ENCODE measurements around the gene NT5DC1. TPM values are rescaled to one million over a fixed set of nuclear protein-coding genes. Genes with fewer than 3 reads are reported as not detected.
A peak's percentile ranks its signal among the peaks of the same experiment; 100 is the strongest.

Gene NT5DC1
- total and polyA plus RNA-seq, 3 donors from 2014 or later, result 10.7 to 28.2 (median 22.8) TPM

DNA sequence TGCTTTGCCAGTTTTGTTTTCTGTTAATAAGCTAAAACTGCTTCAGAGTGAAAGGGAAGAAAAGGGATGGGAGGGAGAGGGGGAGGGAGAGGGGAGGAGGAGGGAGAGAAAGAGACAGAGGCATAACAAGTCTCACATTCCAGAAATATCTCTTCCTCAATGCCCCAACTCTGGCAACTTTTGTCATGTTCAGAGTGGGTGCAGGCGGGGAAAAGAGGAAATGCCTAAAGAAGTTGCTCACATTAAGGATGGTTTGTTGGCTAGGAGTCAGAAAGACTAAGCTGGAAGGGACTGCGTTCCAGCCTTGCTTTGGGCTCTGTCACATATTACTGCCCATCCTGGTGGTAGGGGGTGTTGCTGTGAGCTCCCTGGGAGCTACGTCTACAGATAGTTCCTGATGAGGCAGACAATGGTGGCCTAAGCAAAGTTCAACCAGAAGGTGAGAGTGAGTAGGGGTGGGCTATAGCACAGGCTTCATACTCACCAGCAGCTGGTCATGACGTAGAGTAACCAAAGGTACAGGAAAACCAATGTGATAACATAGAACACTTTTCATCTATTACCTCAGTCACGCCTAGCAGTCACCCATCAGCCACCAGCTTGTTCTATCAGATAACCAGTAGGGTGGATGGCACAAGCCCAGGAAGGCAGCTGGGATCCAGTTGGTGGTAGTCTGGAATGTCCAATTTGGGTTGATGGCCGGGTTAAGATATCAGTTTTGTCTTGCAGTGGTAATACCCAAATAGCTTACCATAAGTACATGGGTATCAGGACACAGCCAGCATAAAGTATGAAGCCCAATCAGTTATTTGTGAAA, 151.1 kb downstream of the NT5DC1 start:
- Histone ChIP-seq H3K9me3 (no peaks in the 10 kb centered on the region), H3K4me1 (peaks cover 34% of the 10 kb centered on the region), H3K27ac (peak overlapping the region in 1 of 2 donors; percentile 11), H3K27me3 (no peaks in the 10 kb centered on the region), H3K4me3 (no peak overlapping the region), H3K36me3 (ENCODE audit: low read depth, missing control alignments) (no peaks in the 10 kb centered on the region)
- 75 to 78% methylated on average over 6 of the region's 6 CpGs for WGBS, 2 donors
- TF ChIP-seq, protein P1, sequence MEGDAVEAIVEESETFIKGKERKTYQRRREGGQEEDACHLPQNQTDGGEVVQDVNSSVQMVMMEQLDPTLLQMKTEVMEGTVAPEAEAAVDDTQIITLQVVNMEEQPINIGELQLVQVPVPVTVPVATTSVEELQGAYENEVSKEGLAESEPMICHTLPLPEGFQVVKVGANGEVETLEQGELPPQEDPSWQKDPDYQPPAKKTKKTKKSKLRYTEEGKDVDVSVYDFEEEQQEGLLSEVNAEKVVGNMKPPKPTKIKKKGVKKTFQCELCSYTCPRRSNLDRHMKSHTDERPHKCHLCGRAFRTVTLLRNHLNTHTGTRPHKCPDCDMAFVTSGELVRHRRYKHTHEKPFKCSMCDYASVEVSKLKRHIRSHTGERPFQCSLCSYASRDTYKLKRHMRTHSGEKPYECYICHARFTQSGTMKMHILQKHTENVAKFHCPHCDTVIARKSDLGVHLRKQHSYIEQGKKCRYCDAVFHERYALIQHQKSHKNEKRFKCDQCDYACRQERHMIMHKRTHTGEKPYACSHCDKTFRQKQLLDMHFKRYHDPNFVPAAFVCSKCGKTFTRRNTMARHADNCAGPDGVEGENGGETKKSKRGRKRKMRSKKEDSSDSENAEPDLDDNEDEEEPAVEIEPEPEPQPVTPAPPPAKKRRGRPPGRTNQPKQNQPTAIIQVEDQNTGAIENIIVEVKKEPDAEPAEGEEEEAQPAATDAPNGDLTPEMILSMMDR (IDR thresholded peaks at IDR 0.05), result no peak
- no peak for TF ChIP-seq POLR2A (IDR thresholded peaks at IDR 0.05)
- DNase-seq, result no peak
- intact Hi-C loops (cut with DNase I; ENCODE audit: low total_unique reads), result no loop called here

DNA sequence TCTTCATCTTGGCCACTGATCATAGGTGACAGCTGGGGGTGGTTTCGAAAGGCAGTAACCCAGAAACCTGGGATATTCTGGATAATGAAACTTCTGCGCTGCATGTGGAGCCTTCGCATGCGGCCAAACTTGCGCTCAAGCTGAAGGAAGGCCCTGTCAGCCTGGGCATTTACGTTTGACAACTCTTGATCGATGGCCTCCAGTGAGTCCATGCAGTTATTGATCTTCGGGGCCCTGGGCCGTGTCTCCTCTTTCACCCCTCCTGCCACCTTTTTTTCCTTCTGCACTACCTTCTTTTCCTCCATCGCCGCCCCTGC, 152.5 kb downstream of the NT5DC1 start:
- TF ChIP-seq, protein P1 (IDR thresholded peaks at IDR 0.05), result no peak
- no peak for TF ChIP-seq POLR2A (IDR thresholded peaks at IDR 0.05)
- peak overlapping the region; percentile 91 for H3K27ac ChIP-seq
- no peaks in the 10 kb centered on the region for H3K36me3 ChIP-seq (ENCODE audit: low read depth, missing control alignments)
- DNase-seq, result no peak
- H3K27me3 ChIP-seq, result no peaks in the 10 kb centered on the region
- 10 to 30% methylated on average over 11 of the region's 11 CpGs for WGBS, 2 donors
- H3K4me3 ChIP-seq, result peak overlapping the region; percentile 88 to 100
- intact Hi-C loops (cut with DNase I; ENCODE audit: low total_unique reads), result no loop called here
- H3K4me1 ChIP-seq, result peaks cover 34% of the 10 kb centered on the region
- H3K9me3 ChIP-seq, result no peaks in the 10 kb centered on the region

DNA sequence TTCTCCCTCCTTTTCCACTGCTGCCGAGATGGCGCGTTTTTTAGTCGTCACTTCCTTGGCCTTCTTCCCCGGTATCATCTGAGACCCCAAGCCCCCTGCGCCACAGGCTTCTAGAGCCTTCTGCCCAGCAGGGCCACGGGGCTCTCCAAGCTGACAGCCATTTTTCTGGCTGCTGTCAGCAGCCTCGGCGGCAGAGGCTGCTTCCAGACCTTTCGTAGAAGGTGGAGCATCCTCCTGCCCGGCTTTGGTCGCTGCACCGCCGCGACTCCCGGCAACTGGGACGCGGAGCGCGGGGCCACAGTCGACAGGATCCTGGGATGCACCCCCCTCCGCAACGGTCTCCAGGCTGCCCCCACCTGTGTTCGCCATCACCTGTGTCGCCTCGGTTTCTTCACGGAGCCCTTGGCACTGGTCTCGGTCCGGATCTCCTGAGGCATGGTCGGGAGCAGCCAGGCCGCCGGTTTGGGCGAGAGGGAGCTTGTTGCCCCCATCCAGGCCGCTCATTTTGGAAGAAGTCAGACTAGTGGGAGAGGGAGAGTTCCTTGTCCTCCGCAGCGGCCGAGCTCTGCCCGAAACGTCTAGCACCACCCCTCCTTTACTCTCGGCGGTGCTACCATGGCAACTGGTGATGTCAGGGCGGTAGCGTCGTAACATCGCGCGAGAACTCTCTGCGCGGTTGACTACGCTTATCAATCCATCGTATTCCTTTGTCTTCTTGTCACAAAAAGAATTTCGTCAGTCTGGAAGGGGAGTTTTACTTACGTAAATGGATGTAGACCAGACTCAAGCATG, 153.0 kb downstream of the NT5DC1 start, which contains the start of gene TSPYL4:
TSS of gene TSPYL4 (minus strand) at position 571 of the 792 bp plus-strand sequence. CDS start at position 504, 67 bp downstream.
- Histone ChIP-seq H3K27me3 (no peaks in the 10 kb centered on the region), H3K9me3 (no peaks in the 10 kb centered on the region), H3K4me3 (peak within 1 kb of the TSS; percentile 88 to 100), H3K36me3 (ENCODE audit: low read depth, missing control alignments) (no peaks in the 10 kb centered on the region), H3K4me1 (peaks cover 34% of the 10 kb centered on the region), H3K27ac (peak within 1 kb of the TSS; percentile 91)
- DNase-seq, result peak; percentile 97
- intact Hi-C loops (cut with DNase I; ENCODE audit: low total_unique reads), result no loop called here
- peak; percentile 92 for TF ChIP-seq POLR2A (IDR thresholded peaks at IDR 0.05)
- TF ChIP-seq, protein P1 (IDR thresholded peaks at IDR 0.05), result no peak
- 0% methylated on average over 46 to 53 of the region's 53 CpGs for WGBS, 2 donors

DNA sequence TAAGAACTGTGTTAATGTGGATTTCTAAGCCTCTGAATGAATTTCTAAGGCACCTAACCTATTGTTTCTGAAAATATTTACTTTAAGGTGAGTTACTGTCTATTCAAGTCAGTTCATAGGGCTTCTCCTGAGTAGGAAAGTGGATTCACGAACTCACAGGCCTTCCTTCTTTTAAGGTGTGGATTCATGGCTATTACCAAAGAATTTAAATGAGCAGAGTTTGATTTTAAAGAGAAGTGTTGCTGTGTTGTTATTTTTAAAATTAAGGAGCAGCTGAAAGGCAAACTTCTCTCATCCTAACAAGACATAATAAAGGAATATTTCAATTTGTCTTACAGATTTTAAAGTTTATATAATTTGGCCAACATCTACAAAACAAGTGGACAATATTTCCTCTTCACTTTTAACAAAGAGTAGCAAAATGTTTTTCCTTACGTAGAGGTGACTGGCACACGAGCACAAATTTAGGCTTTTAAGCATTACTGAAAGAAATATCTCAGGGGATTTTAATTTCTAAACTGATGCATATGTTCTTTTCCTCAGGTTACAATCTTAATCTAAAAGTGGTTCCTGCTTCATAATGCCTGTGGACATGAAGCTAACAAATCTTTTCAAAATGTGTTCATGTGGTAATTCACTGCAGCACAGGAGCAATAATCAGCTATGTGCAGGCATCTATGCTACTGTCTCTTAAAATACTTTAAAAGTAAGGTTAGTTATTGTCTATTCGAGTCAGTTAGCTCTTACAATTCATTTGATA, 153.8 kb downstream of the NT5DC1 start:
- intact Hi-C loops (cut with DNase I; ENCODE audit: low total_unique reads), result no loop called here
- Histone ChIP-seq H3K4me3 (peak overlapping the region; percentile 88 to 100), H3K4me1 (peaks cover 34% of the 10 kb centered on the region), H3K27ac (peak overlapping the region; percentile 91), H3K36me3 (ENCODE audit: low read depth, missing control alignments) (no peaks in the 10 kb centered on the region), H3K27me3 (no peaks in the 10 kb centered on the region), H3K9me3 (no peaks in the 10 kb centered on the region)
- TF ChIP-seq POLR2A (IDR thresholded peaks at IDR 0.05), result no peak
- TF ChIP-seq, protein P1 (IDR thresholded peaks at IDR 0.05), result no peak
- DNase-seq, result no peak
- 1 to 5% methylated on average over 4 of the region's 4 CpGs for WGBS, 2 donors
